Measurements from ENCODE around the gene ANKRD39. TPM values are rescaled to one million over a fixed set of nuclear protein-coding genes. Genes with fewer than 3 reads are reported as not detected.

ANKRD39 gene
- total and polyA plus RNA-seq, 2 experiments from 2014 or later: 17.5 to 32.0 TPM

DNA sequence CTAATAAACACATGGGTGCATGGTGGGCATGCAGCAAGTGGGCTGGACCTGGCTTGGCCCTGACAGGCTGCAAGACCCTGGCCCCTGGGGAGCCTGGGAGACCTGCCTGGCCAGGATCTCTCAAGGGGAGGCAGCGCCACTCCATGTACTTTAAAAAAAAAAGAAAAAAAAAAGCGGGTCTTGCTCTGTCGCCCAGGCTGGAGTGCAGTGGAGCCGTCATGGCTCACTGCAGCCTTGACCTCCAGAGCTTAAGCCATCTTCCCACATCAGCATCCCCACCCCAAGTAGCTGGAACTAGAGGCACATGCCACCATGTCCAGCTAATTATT, 41.6 kb upstream of the ANKRD39 start:
- H3K4me2 ChIP-seq: no peak overlapping the region
- H3K4me1 Mint-ChIP-seq: peaks cover 20% of the 10 kb centered on the region
- H3K27me3 ChIP-seq (ENCODE audit: insufficient read depth): no peaks in the 10 kb centered on the region
- H3F3A ChIP-seq (replicated peaks; ENCODE audit: low read depth): no peaks in the 10 kb centered on the region
- H3K4me3 Mint-ChIP-seq: no peak overlapping the region
- no peaks in the 10 kb centered on the region for H3K36me3 ChIP-seq (ENCODE audit: insufficient read depth)
- H3K27ac ChIP-seq (ENCODE audit: low read depth): no peak overlapping the region
- DNase-seq (ENCODE audit: low spot score): no peak
- peaks cover 10% of the 10 kb centered on the region for H3K4me1 ChIP-seq (ENCODE audit: insufficient read depth)
- no peak overlapping the region for H3K27ac Mint-ChIP-seq
- H3K4me3 ChIP-seq: no peak overlapping the region
- TF ChIP-seq, protein P1, sequence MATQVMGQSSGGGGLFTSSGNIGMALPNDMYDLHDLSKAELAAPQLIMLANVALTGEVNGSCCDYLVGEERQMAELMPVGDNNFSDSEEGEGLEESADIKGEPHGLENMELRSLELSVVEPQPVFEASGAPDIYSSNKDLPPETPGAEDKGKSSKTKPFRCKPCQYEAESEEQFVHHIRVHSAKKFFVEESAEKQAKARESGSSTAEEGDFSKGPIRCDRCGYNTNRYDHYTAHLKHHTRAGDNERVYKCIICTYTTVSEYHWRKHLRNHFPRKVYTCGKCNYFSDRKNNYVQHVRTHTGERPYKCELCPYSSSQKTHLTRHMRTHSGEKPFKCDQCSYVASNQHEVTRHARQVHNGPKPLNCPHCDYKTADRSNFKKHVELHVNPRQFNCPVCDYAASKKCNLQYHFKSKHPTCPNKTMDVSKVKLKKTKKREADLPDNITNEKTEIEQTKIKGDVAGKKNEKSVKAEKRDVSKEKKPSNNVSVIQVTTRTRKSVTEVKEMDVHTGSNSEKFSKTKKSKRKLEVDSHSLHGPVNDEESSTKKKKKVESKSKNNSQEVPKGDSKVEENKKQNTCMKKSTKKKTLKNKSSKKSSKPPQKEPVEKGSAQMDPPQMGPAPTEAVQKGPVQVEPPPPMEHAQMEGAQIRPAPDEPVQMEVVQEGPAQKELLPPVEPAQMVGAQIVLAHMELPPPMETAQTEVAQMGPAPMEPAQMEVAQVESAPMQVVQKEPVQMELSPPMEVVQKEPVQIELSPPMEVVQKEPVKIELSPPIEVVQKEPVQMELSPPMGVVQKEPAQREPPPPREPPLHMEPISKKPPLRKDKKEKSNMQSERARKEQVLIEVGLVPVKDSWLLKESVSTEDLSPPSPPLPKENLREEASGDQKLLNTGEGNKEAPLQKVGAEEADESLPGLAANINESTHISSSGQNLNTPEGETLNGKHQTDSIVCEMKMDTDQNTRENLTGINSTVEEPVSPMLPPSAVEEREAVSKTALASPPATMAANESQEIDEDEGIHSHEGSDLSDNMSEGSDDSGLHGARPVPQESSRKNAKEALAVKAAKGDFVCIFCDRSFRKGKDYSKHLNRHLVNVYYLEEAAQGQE (IDR thresholded peaks at IDR 0.05; ENCODE audit: unreplicated experiment): no peak
- TF ChIP-seq EZH2phosphoT487 (IDR thresholded peaks at IDR 0.05; ENCODE audit: unreplicated experiment) (no peak), EZH2 (IDR thresholded peaks at IDR 0.05; ENCODE audit: low read depth, unreplicated experiment) (no peak)
- H4K20me1 ChIP-seq (replicated peaks; ENCODE audit: insufficient read depth): no peaks in the 10 kb centered on the region
- ATAC-seq: no peak
- H3K36me3 Mint-ChIP-seq (ENCODE audit: low read depth): no peaks in the 10 kb centered on the region
- no peaks in the 10 kb centered on the region for H3K9me2 ChIP-seq (ENCODE audit: insufficient read depth)
- no peaks in the 10 kb centered on the region for H3K9me3 Mint-ChIP-seq
- no peaks in the 10 kb centered on the region for H3K79me2 ChIP-seq (replicated peaks; ENCODE audit: insufficient read depth)
- peaks cover 9% of the 10 kb centered on the region for H3K27me3 Mint-ChIP-seq (ENCODE audit: insufficient read depth, low read depth, poor library complexity)
- no peak overlapping the region for H2AFZ ChIP-seq

DNA sequence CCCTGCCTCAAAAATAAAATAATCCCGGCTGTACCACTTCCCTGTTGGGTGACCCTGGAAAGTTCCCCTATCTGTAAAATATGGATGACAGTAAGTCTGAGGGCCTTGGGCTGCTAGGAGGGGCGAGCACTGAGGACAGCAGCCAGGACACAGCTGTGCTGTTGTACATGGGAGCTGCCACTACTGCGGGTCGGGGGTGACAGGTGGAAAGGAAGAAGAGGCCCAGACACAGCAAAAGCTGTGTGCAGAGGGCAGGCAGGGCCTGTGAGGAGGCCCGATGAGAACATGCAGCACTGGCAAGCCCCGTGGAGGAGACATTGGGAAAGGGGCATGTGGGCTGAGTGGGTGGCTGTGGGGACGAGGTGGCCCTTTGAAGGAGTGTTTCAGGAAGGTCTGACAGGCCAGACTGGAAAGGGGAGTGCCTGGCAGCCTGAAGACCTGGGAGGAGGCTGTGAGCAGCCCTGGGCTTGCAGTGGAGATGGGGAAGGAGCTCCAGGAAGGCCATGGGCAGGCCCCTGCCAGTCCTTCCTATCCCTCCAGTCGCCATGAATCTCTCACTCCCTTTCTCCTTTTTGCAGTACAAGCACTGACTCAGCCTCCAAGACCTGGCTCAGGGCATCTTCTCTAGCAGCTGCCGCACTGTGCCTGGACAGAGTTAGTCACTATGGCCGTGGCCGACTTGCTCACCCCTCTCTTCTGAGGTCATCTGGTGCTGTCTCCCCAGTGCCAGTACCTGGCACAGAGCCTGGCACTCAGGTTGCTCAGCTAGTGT, 41.0 kb upstream of the ANKRD39 start:
- H3K4me2 ChIP-seq: no peak overlapping the region
- H3K36me3 Mint-ChIP-seq (ENCODE audit: low read depth): no peaks in the 10 kb centered on the region
- H3K4me1 Mint-ChIP-seq: peaks cover 19% of the 10 kb centered on the region
- no peaks in the 10 kb centered on the region for H3K79me2 ChIP-seq (replicated peaks; ENCODE audit: insufficient read depth)
- H3K4me3 Mint-ChIP-seq: no peak overlapping the region
- H3K27me3 ChIP-seq (ENCODE audit: insufficient read depth): no peaks in the 10 kb centered on the region
- H3K4me3 ChIP-seq: no peak overlapping the region
- H3K4me1 ChIP-seq (ENCODE audit: insufficient read depth): peaks cover 10% of the 10 kb centered on the region
- H3K9me2 ChIP-seq (ENCODE audit: insufficient read depth): no peaks in the 10 kb centered on the region
- DNase-seq (ENCODE audit: low spot score) (no peak), ATAC-seq (no peak)
- no peaks in the 10 kb centered on the region for H3K36me3 ChIP-seq (ENCODE audit: insufficient read depth)
- peaks cover 7% of the 10 kb centered on the region for H3K27me3 Mint-ChIP-seq (ENCODE audit: insufficient read depth, low read depth, poor library complexity)
- no peak overlapping the region for H3K27ac ChIP-seq (ENCODE audit: low read depth)
- H3K9me3 Mint-ChIP-seq: no peaks in the 10 kb centered on the region
- H3K27ac Mint-ChIP-seq: no peak overlapping the region
- no peaks in the 10 kb centered on the region for H3F3A ChIP-seq (replicated peaks; ENCODE audit: low read depth)
- H2AFZ ChIP-seq: no peak overlapping the region
- no peaks in the 10 kb centered on the region for H4K20me1 ChIP-seq (replicated peaks; ENCODE audit: insufficient read depth)
- TF ChIP-seq CREB1 (CRISPR knock-in tag; IDR thresholded peaks at IDR 0.05; ENCODE audit: low read depth) (no peak), POLR2AphosphoS5 (IDR thresholded peaks at IDR 0.05; ENCODE audit: low read depth) (no peak), NANOG (IDR thresholded peaks at IDR 0.05; ENCODE audit: borderline replicate concordance) (no peak), EZH2 (IDR thresholded peaks at IDR 0.05; ENCODE audit: low read depth, unreplicated experiment) (no peak), STAT1 (IDR thresholded peaks at IDR 0.05; ENCODE audit: unreplicated experiment) (no peak), ZNF331 (CRISPR knock-in tag; IDR thresholded peaks at IDR 0.05; ENCODE audit: low read depth) (no peak), ZNF114 (CRISPR knock-in tag; IDR thresholded peaks at IDR 0.05) (no peak), EZH2phosphoT487 (IDR thresholded peaks at IDR 0.05; ENCODE audit: unreplicated experiment) (no peak)
- TF ChIP-seq, protein P2, sequence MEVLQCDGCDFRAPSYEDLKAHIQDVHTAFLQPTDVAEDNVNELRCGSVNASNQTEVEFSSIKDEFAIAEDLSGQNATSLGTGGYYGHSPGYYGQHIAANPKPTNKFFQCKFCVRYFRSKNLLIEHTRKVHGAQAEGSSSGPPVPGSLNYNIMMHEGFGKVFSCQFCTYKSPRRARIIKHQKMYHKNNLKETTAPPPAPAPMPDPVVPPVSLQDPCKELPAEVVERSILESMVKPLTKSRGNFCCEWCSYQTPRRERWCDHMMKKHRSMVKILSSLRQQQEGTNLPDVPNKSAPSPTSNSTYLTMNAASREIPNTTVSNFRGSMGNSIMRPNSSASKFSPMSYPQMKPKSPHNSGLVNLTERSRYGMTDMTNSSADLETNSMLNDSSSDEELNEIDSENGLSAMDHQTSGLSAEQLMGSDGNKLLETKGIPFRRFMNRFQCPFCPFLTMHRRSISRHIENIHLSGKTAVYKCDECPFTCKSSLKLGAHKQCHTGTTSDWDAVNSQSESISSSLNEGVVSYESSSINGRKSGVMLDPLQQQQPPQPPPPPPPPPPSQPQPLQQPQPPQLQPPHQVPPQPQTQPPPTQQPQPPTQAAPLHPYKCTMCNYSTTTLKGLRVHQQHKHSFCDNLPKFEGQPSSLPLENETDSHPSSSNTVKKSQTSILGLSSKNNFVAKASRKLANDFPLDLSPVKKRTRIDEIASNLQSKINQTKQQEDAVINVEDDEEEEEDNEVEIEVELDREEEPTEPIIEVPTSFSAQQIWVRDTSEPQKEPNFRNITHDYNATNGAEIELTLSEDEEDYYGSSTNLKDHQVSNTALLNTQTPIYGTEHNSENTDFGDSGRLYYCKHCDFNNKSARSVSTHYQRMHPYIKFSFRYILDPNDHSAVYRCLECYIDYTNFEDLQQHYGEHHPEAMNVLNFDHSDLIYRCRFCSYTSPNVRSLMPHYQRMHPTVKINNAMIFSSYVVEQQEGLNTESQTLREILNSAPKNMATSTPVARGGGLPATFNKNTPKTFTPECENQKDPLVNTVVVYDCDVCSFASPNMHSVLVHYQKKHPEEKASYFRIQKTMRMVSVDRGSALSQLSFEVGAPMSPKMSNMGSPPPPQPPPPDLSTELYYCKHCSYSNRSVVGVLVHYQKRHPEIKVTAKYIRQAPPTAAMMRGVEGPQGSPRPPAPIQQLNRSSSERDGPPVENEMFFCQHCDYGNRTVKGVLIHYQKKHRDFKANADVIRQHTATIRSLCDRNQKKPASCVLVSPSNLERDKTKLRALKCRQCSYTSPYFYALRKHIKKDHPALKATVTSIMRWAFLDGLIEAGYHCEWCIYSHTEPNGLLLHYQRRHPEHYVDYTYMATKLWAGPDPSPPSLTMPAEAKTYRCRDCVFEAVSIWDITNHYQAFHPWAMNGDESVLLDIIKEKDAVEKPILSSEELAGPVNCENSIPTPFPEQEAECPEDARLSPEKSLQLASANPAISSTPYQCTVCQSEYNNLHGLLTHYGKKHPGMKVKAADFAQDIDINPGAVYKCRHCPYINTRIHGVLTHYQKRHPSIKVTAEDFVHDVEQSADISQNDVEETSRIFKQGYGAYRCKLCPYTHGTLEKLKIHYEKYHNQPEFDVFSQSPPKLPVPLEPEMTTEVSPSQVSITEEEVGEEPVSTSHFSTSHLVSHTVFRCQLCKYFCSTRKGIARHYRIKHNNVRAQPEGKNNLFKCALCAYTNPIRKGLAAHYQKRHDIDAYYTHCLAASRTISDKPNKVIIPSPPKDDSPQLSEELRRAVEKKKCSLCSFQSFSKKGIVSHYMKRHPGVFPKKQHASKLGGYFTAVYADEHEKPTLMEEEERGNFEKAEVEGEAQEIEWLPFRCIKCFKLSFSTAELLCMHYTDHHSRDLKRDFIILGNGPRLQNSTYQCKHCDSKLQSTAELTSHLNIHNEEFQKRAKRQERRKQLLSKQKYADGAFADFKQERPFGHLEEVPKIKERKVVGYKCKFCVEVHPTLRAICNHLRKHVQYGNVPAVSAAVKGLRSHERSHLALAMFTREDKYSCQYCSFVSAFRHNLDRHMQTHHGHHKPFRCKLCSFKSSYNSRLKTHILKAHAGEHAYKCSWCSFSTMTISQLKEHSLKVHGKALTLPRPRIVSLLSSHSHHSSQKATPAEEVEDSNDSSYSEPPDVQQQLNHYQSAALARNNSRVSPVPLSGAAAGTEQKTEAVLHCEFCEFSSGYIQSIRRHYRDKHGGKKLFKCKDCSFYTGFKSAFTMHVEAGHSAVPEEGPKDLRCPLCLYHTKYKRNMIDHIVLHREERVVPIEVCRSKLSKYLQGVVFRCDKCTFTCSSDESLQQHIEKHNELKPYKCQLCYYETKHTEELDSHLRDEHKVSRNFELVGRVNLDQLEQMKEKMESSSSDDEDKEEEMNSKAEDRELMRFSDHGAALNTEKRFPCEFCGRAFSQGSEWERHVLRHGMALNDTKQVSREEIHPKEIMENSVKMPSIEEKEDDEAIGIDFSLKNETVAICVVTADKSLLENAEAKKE (CRISPR knock-in tag; IDR thresholded peaks at IDR 0.05): no peak

All from GM23338 (cell line).